Stimulated activated CD4-positive, alpha-beta T cell treated with anti-CD3 and anti-CD28 coated beads, Interleukin-2, amount 100 ng/mL, for 48 hours (primary cell): ENCODE data around the gene FSTL3.

Experiments used
- DNase-seq, 2 donors: peaks; one replicate each; pipeline ENCODE4 v3.0.0-alpha.2; 2020

FSTL3 gene

GRCh38 chr19:645912-646778, 30.0 kb upstream of the FSTL3 start:
- DNase-seq = no peak

- no peak for DNase-seq
Observed at GRCh38 chr19:646779-647565, 29.2 kb upstream of the FSTL3 start.

DNA sequence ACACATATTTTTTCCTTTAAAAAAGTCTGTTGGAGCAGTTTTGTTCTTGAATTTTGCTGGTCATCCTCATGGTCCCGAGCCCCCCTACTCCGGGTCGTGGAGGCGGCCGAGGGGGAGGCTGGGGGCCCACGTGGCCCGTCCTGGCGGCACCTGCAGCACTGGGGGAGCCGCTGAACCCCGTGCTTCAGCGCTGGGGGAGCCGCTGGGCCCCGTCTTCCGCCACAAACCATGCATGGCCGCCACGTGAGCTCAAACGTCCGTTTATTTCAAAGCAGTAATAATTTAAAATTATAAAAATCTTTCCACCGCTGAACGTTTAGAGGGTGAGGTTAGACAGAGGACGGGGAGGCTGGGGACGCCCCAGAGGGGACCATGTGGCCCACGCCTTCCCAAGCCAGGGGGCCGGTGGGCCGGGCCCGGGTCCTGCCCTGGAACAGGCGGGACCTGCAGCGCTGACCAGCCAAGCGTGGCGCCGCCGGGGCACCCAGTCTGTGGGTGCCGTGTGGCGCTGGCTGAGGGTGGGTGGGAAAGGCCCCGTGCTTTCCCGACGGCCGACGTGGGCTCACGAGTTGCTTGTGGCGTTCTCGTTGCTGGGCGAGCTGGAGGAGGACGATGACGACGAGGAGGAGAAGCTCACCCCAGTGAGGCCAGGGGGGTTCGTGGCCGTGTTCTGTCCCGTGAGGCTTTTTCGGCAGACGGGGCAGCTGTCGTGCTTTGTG, 28.5 kb upstream of the FSTL3 start:
- no peak for DNase-seq

GRCh38 chr19:648305-648704, 27.9 kb upstream of the FSTL3 start:
- no peak for DNase-seq

DNA sequence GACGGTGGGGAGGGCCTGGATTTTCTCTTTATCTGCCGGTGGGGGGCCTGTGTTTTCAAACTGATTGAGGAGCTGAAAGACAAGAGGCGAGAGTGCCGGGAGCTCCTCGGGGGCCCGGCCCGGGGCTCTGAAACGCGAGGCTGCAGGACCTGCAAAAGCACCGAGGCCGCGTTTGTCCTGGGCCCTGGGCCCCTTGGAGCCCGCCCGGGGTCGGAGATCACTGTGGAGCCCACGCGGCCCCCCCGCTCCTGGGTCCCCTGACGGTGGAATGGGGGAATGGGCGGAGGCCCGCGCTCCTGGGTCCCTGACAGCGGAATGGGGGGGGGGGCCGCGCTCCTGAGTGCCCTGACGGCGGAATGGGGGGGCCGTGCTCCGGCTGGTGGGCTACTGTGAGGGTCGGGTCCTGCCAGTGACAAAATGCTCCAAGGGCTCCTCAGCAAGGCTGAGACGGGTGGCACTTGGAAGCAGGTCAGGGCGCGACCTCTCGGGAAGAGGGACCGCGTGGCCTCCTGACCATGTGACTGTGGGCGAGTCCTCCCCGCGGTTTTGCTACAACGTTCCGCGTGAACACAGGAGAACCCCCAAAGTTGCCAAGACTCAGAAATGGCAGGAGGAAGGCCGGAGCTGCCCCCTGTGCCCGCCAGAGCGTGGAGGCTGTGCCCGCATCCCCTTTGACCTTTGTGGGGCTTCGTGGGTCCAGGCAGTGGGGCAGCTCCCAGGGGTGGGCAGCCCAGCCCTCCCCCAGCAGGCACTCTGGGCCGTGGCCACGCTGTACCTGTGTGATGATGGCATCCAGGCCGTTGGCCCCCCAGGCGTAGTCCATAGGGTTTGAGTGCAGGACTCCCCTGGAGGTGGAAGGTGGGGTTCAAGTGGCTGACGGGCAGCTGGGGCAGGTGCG, 27.0 kb upstream of the FSTL3 start:
- DNase-seq = no peak

DNA sequence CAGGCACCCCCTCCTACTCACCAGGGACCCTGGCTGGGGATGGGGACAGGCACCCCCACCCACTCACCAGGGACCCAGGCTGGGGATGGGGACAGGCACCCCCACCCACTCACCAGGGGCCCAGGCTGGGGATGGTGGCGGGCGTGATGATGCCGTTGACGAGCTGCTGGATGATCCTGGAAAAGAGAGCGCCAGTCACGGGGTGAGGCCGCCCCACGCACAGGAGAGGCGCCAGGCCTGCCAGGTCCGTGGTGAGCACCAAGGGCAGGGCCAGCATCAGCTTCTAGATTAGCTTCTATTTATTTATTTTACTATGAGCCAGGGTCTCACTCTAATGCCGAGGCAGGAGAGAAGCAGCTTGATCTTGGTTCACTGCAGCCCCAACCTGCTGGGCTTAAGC, 26.1 kb upstream of the FSTL3 start:
- DNase-seq = no peak

GRCh38 chr19:651114-651818, 24.9 kb upstream of the FSTL3 start:
- no peak for DNase-seq

DNA sequence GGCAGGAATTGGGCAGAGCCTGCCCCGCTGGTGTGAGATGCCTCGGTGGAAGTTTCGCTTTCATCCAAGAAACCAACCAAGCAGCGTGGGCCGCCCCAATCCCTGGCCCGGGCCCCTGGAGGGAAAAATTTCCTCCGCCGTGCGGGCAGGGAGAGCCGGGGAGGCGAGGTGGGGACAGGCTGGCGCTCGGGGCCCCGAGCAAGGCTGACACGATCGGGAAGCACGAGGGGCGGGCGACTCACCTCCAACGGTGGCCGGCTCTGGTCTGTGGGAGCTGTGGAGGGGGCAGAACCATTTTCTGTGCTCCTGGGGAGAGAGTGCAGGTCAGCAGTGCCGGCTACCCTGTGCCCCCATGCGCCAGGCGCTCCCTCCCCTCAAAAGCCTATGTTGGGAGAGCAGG, 24.2 kb upstream of the FSTL3 start:
- no peak for DNase-seq

- no peak for DNase-seq
Observed at GRCh38 chr19:652467-653389, 23.5 kb upstream of the FSTL3 start.

DNA sequence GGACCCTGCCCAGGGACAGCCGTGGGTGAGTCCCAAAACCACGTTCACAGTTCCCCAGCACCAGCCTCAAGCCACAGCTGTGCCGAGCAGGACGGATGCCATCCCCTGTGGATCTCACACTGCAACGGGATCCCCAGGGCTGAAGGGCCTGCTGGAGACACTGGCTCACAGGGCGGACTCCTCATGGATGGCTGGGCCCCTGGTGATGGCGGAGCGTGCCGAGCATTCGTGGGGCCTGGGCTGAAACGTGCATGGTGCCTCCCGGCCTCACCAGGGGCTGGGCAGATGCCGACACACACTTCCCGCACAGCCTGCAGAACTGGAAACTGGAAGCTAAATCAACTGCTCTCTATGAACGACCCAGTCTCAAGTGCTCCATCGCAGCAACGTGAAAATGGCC, 22.8 kb upstream of the FSTL3 start:
- no peak for DNase-seq

DNA sequence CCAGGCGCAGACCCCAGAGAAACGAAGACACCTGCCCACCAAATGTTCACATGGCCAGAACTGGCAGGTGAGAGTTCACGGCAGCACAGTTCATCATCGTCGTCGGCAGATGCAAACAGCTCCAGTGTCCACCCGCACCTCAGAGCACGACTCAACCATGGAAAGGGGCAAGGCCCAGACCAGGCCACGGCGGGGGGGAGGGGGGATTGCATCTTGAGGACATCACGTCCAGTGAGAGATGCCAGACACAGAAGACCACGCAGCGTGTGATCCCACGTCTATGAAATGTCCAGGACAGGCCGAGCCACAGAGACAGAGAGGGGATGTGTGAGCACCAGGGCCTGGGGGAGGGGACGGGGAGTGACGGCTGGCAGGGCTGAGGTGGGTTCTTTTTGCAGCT, 20.5 kb upstream of the FSTL3 start:
- no peak for DNase-seq

- DNase-seq = no peak
Observed at GRCh38 chr19:656751-657559, 19.2 kb upstream of the FSTL3 start.

- no peak for DNase-seq
Observed at GRCh38 chr19:657611-658010, 18.6 kb upstream of the FSTL3 start.

DNA sequence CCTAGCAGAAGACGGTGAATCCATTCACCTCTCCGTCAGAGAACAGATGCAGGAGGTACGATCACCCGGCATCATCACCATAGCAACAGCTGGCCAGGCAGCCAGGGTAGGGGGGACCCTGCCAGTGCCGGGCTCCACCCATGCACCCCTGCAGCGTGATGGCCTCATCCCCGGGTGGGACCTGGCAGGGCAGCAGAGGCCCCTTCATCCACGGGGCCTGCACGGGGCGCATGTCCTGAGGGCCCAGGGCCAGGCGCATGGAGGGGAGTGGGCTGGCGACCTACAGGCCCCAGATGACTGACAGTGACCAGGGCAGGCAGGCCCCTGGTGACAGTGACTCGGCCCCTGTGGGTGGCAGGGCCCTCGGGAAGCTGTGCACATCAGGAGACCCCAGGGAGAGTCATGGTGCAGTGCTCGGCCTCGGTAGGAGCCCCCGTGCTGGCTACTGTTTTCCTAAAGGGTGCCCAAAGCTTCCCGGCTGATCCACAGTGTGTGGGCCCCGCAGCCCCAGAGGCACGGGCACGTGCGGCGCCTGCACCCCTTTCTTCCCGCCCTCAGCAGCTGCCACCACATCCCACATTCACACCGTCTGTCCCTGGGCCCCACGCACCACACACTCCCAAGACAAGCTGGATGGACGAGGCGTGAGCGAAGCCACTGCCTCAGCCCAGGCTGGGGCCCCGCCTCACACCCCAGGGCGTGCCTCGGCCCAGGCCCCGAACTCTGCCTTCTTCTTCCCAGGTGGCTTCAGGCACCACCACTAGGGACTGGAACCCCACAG, 17.9 kb upstream of the FSTL3 start:
- DNase-seq = no peak

DNA sequence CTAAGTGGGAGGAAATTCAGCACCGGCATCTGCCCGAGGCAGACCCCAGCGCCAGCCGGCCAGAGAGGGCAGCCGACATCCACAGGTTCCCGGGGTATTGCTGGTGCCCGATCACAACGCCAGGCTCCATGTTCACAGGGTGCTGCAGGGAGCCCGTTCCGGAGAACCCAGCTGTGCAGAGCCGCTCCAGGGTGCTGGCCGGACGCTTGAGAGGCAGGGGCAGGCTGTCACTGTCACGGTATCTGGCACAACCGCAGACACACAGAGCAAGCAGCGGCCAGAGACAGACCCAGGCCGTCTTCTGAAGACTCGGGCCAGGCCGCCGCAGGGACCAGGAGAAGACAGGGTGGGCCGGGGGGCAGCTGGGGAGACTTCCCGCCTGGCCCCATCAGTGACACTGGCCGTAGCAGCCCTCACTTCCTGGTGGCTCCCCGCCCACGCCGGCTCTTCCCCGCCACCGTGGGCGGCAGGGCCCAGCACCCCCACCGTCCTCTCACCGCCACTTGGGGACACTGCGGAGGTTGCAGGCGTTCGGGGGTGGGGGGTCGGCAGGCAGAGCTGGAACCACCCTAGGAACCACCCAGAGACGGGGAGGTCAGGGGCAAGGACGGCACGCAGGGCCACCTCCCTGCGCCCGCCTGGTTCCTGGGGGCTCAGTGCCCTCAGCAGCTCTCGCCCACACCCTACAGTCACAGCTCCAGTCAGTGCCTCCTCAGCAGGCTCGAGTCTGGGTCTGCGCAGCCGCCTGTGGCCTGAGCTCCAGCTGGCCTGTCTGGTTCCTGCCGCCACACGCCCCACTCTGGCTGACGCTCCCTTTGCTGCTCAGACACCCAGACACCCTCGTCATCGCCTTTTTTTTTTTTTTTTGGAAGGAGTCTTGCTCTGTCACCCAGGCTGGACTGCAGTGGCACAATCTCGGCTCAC, 17.0 kb upstream of the FSTL3 start:
- no peak for DNase-seq

DNA sequence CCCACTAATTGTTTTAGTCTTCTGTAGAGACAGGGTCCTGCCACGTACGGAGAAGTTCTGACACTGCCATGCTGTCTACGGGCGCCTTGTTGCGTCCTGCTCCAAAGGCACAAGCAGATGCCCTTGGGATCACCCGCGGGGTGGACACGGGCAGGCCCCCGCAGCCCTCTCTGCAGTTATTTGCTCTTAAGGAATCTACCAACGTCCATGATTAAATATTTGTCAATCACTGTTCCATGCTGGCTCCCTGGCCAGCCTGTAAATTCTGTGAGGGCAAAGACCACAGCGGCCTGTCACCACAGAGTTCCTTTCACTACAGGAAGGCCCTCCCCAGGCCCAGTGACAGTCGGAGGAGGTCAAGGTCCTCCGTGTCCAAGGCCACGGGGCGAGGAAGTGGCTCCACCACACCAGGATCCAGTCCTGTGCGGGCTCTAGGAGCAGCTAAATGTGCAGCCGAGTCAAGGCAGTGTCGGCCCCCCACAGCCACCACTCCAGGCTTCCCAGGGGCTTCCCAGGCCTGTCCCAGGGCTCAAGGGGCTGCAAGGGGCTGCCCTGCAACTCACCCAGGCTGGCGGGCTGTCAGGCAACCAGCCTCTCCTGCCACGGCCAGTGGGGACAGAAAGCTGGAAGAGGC, 15.3 kb upstream of the FSTL3 start:
- DNase-seq = no peak
